ENCODE data around the gene CRMP1.

The CRMP1 gene

DNA sequence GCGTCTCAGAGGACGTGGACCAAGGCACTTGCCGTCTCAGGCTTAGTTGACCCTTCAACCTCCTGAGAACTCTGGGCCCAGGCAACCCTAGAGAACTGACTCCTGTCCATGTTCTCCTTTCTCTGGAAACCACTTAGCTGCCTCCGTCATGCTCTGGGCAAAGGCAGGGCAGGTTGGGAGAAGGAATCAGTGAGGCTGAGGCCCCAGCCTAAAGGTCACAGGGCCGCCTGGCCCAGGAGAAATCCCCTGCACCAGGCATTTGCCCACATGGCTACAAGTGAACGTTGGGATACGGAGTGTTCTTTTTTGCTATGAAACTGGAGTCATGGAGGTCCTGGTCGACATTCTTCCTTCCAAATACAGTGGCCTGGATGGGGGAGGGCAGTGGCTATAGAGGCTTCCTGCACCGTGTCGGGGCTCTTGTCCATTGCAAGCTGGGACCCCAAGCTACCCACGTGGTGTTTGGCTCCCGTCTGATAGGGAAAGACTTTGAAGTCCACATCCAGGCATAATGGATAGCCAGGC is 76.0 kb downstream of the CRMP1 start:
- Histone ChIP-seq H2BK15ac (replicated peaks; ENCODE audit: low read depth) (no peak overlapping the region), H2BK5ac (ENCODE audit: low read length) (no peak overlapping the region), H3K23ac (ENCODE audit: low read length) (no peak overlapping the region), H3K56ac (ENCODE audit: low read length) (no peak overlapping the region), H3K79me2 (ENCODE audit: control insufficient read depth, insufficient read depth, low read length) (no peaks in the 10 kb centered on the region), H3K9ac (ENCODE audit: low read length) (no peak overlapping the region), H2BK120ac (ENCODE audit: low read depth, low read length) (no peak overlapping the region), H3K4me1 (ENCODE audit: control insufficient read depth, low read depth, low read length) (no peaks in the 10 kb centered on the region), H4K5ac (ENCODE audit: low read length) (no peak overlapping the region), H3K4me3 (ENCODE audit: low read length) (no peak overlapping the region), H4K8ac (ENCODE audit: low read depth, low read length) (no peak overlapping the region), H2AK5ac (ENCODE audit: low read length) (no peak overlapping the region), H3K27me3 (ENCODE audit: insufficient read depth, low read length, poor library complexity) (no peaks in the 10 kb centered on the region), H3K27ac (ENCODE audit: low read depth, low read length) (no peak overlapping the region), H3K4ac (ENCODE audit: low read depth, low read length) (no peak overlapping the region), H3K79me1 (ENCODE audit: low read length) (no peaks in the 10 kb centered on the region), H3K36me3 (ENCODE audit: control insufficient read depth, insufficient read depth, low read length) (peaks cover 5% of the 10 kb centered on the region), H3K18ac (ENCODE audit: low read length) (no peak overlapping the region), H3K4me2 (ENCODE audit: low read length) (no peak overlapping the region)
- WGBS (ENCODE audit: extremely low coverage, insufficient coverage, low lambda C conversion rate), result no CpG with 5 or more reads among the region's 12 CpGs
- no peak for DNase-seq

- Histone ChIP-seq H4K8ac (ENCODE audit: low read depth, low read length) (no peak overlapping the region), H2BK120ac (ENCODE audit: low read depth, low read length) (no peak overlapping the region), H3K36me3 (ENCODE audit: control insufficient read depth, insufficient read depth, low read length) (peaks cover 7% of the 10 kb centered on the region), H3K27ac (ENCODE audit: low read depth, low read length) (no peak overlapping the region), H3K79me2 (ENCODE audit: control insufficient read depth, insufficient read depth, low read length) (no peaks in the 10 kb centered on the region), H4K5ac (ENCODE audit: low read length) (no peak overlapping the region), H3K27me3 (ENCODE audit: insufficient read depth, low read length, poor library complexity) (no peaks in the 10 kb centered on the region), H3K4ac (ENCODE audit: low read depth, low read length) (no peak overlapping the region), H3K4me2 (ENCODE audit: low read length) (no peak overlapping the region), H3K4me1 (ENCODE audit: control insufficient read depth, low read depth, low read length) (no peaks in the 10 kb centered on the region), H3K4me3 (ENCODE audit: low read length) (no peak overlapping the region), H3K23ac (ENCODE audit: low read length) (no peak overlapping the region), H3K79me1 (ENCODE audit: low read length) (no peaks in the 10 kb centered on the region), H3K9ac (ENCODE audit: low read length) (no peak overlapping the region), H3K18ac (ENCODE audit: low read length) (no peak overlapping the region), H2BK5ac (ENCODE audit: low read length) (no peak overlapping the region), H3K56ac (ENCODE audit: low read length) (no peak overlapping the region), H2AK5ac (ENCODE audit: low read length) (no peak overlapping the region), H2BK15ac (replicated peaks; ENCODE audit: low read depth) (no peak overlapping the region)
- DNase-seq, result no peak
- no CpG with 5 or more reads among the region's 8 CpGs for WGBS (ENCODE audit: extremely low coverage, insufficient coverage, low lambda C conversion rate)
Measured at GRCh38 chr4:5816101-5816500, 76.8 kb downstream of the CRMP1 start.

DNA sequence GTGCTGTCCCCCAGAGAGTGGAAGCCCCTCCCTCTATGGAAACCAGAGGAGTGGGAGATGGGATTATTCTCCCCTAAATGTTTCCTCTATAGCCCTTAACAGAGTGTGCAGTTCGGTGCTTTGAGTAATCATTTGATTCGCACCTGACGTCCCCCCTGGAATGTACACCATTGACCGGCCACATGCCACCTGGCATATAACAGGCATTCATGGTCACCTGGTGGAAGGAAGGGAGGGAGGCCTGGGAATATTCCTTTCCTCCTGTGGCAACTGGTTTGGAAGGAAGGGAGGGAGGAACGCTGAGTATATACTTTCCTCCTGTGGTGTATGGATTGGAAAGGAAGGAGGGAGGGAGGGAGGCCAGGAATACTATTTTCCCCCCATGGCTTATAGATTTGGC is 77.2 kb downstream of the CRMP1 start:
- Histone ChIP-seq H3K56ac (ENCODE audit: low read length) (no peak overlapping the region), H3K23ac (ENCODE audit: low read length) (no peak overlapping the region), H3K27ac (ENCODE audit: low read depth, low read length) (no peak overlapping the region), H3K27me3 (ENCODE audit: insufficient read depth, low read length, poor library complexity) (no peaks in the 10 kb centered on the region), H2BK15ac (replicated peaks; ENCODE audit: low read depth) (no peak overlapping the region), H2AK5ac (ENCODE audit: low read length) (no peak overlapping the region), H2BK120ac (ENCODE audit: low read depth, low read length) (no peak overlapping the region), H3K4me3 (ENCODE audit: low read length) (no peak overlapping the region), H3K79me1 (ENCODE audit: low read length) (no peaks in the 10 kb centered on the region), H3K9ac (ENCODE audit: low read length) (no peak overlapping the region), H2BK5ac (ENCODE audit: low read length) (no peak overlapping the region), H3K18ac (ENCODE audit: low read length) (no peak overlapping the region), H3K4me2 (ENCODE audit: low read length) (no peak overlapping the region), H3K36me3 (ENCODE audit: control insufficient read depth, insufficient read depth, low read length) (peaks cover 6% of the 10 kb centered on the region), H3K4me1 (ENCODE audit: control insufficient read depth, low read depth, low read length) (no peaks in the 10 kb centered on the region), H4K8ac (ENCODE audit: low read depth, low read length) (no peak overlapping the region), H3K79me2 (ENCODE audit: control insufficient read depth, insufficient read depth, low read length) (no peaks in the 10 kb centered on the region), H4K5ac (ENCODE audit: low read length) (no peak overlapping the region), H3K4ac (ENCODE audit: low read depth, low read length) (no peak overlapping the region)
- no peak for DNase-seq
- WGBS (ENCODE audit: extremely low coverage, insufficient coverage, low lambda C conversion rate), result no CpG with 5 or more reads among the region's 5 CpGs

DNA sequence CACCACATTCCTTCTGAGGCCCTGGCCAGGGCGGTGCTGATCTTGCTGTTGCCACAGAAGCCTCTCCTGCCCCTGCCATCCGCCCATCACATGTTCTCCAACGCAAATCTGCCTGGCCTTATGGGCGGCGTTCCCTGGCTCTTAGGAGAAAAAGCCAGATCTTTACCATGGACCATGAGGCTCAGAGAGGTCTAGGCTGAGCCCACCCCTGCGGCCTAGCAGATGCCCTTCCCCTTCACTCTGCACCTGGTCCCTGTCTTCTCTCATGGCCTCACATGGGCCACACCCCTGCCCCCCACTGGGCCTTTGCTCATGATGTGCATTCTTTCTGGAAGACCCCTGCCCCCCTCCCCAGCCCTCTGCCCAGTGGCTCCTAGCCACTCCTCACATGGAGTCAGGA is 78.5 kb downstream of the CRMP1 start:
- Histone ChIP-seq H3K23ac (ENCODE audit: low read length) (no peak overlapping the region), H2BK15ac (replicated peaks; ENCODE audit: low read depth) (no peak overlapping the region), H3K27me3 (ENCODE audit: insufficient read depth, low read length, poor library complexity) (no peaks in the 10 kb centered on the region), H3K9ac (ENCODE audit: low read length) (no peak overlapping the region), H3K56ac (ENCODE audit: low read length) (no peak overlapping the region), H3K79me1 (ENCODE audit: low read length) (no peaks in the 10 kb centered on the region), H3K36me3 (ENCODE audit: control insufficient read depth, insufficient read depth, low read length) (peaks cover 6% of the 10 kb centered on the region), H2BK120ac (ENCODE audit: low read depth, low read length) (no peak overlapping the region), H3K4ac (ENCODE audit: low read depth, low read length) (no peak overlapping the region), H3K18ac (ENCODE audit: low read length) (no peak overlapping the region), H2AK5ac (ENCODE audit: low read length) (no peak overlapping the region), H2BK5ac (ENCODE audit: low read length) (no peak overlapping the region), H3K79me2 (ENCODE audit: control insufficient read depth, insufficient read depth, low read length) (no peaks in the 10 kb centered on the region), H3K4me3 (ENCODE audit: low read length) (no peak overlapping the region), H4K8ac (ENCODE audit: low read depth, low read length) (no peak overlapping the region), H4K5ac (ENCODE audit: low read length) (no peak overlapping the region), H3K27ac (ENCODE audit: low read depth, low read length) (no peak overlapping the region), H3K4me1 (ENCODE audit: control insufficient read depth, low read depth, low read length) (no peaks in the 10 kb centered on the region), H3K4me2 (ENCODE audit: low read length) (no peak overlapping the region)
- WGBS (ENCODE audit: extremely low coverage, insufficient coverage, low lambda C conversion rate), result no CpG with 5 or more reads among the region's 6 CpGs
- no peak for DNase-seq

DNA sequence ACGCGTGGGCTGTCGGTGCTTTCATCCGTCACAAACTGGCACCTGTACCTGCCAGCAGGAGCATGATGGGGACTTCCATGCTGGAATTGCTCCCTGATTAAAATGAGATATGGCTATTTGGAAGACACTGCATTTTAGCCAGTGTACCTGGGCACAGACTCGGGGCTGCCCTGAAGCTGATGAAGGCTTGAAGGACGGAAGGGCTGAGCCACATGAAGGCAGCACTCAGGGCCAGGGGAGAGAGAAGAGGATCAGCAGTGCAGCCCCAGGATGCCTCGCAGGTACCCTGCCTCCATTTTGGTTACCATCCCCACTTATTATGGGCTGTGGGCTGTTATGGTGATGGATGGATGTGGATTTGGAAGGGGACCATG is 79.0 kb downstream of the CRMP1 start:
- Histone ChIP-seq H3K4ac (ENCODE audit: low read depth, low read length) (no peak overlapping the region), H3K9ac (ENCODE audit: low read length) (no peak overlapping the region), H3K79me2 (ENCODE audit: control insufficient read depth, insufficient read depth, low read length) (no peaks in the 10 kb centered on the region), H3K18ac (ENCODE audit: low read length) (no peak overlapping the region), H3K4me2 (ENCODE audit: low read length) (no peak overlapping the region), H3K4me3 (ENCODE audit: low read length) (no peak overlapping the region), H3K36me3 (ENCODE audit: control insufficient read depth, insufficient read depth, low read length) (peaks cover 6% of the 10 kb centered on the region), H3K27me3 (ENCODE audit: insufficient read depth, low read length, poor library complexity) (no peaks in the 10 kb centered on the region), H2BK15ac (replicated peaks; ENCODE audit: low read depth) (no peak overlapping the region), H4K5ac (ENCODE audit: low read length) (no peak overlapping the region), H3K27ac (ENCODE audit: low read depth, low read length) (no peak overlapping the region), H3K79me1 (ENCODE audit: low read length) (no peaks in the 10 kb centered on the region), H4K8ac (ENCODE audit: low read depth, low read length) (no peak overlapping the region), H3K23ac (ENCODE audit: low read length) (no peak overlapping the region), H2AK5ac (ENCODE audit: low read length) (no peak overlapping the region), H2BK120ac (ENCODE audit: low read depth, low read length) (no peak overlapping the region), H2BK5ac (ENCODE audit: low read length) (no peak overlapping the region), H3K56ac (ENCODE audit: low read length) (no peak overlapping the region), H3K4me1 (ENCODE audit: control insufficient read depth, low read depth, low read length) (no peaks in the 10 kb centered on the region)
- no CpG with 5 or more reads among the region's 7 CpGs for WGBS (ENCODE audit: extremely low coverage, insufficient coverage, low lambda C conversion rate)
- no peak for DNase-seq

- Histone ChIP-seq H3K79me2 (ENCODE audit: control insufficient read depth, insufficient read depth, low read length) (no peaks in the 10 kb centered on the region), H3K9ac (ENCODE audit: low read length) (no peak overlapping the region), H3K23ac (ENCODE audit: low read length) (no peak overlapping the region), H4K5ac (ENCODE audit: low read length) (no peak overlapping the region), H3K4me3 (ENCODE audit: low read length) (no peak overlapping the region), H2BK120ac (ENCODE audit: low read depth, low read length) (no peak overlapping the region), H2BK5ac (ENCODE audit: low read length) (no peak overlapping the region), H3K4me1 (ENCODE audit: control insufficient read depth, low read depth, low read length) (no peaks in the 10 kb centered on the region), H3K27me3 (ENCODE audit: insufficient read depth, low read length, poor library complexity) (no peaks in the 10 kb centered on the region), H3K56ac (ENCODE audit: low read length) (no peak overlapping the region), H3K18ac (ENCODE audit: low read length) (no peak overlapping the region), H3K4ac (ENCODE audit: low read depth, low read length) (no peak overlapping the region), H3K27ac (ENCODE audit: low read depth, low read length) (no peak overlapping the region), H2BK15ac (replicated peaks; ENCODE audit: low read depth) (no peak overlapping the region), H3K36me3 (ENCODE audit: control insufficient read depth, insufficient read depth, low read length) (peaks cover 10% of the 10 kb centered on the region), H3K79me1 (ENCODE audit: low read length) (no peaks in the 10 kb centered on the region), H3K4me2 (ENCODE audit: low read length) (no peak overlapping the region), H2AK5ac (ENCODE audit: low read length) (no peak overlapping the region), H4K8ac (ENCODE audit: low read depth, low read length) (no peak overlapping the region)
- no CpG with 5 or more reads among the region's 9 CpGs for WGBS (ENCODE audit: extremely low coverage, insufficient coverage, low lambda C conversion rate)
- peak; percentile 82 for DNase-seq
Measured at GRCh38 chr4:5812506-5813229, 80.2 kb downstream of the CRMP1 start.
